RWPE2 (cell line): Measurements from ENCODE around the gene TP53AIP1.

Experiments
- ATAC-seq: fragments of 200-7000 bp; cut with Tn5 transposase; 3 replicates; pipeline ENCODE4 v1.9.1; 2021; ENCODE audit warnings: low read depth
- DNase-seq: peaks from one replicate; pipeline ENCODE4 v3.0.0-alpha.2; 2020; ENCODE audit warnings: low spot score
- H3K27ac ChIP-seq: fragments of 450-650 bp; 2 replicates; pipeline ENCODE4 v1.5.1; 2017; ENCODE audit warnings: mild to moderate bottlenecking; ENCODE audit not compliant: poor library complexity, severe bottlenecking
- H3K27me3 ChIP-seq: fragments of 250-450 bp; sonication (Bioruptor Pico); 2 replicates; pipeline ENCODE4 v1.5.1; 2021; ENCODE audit warnings: mild to moderate bottlenecking, moderate library complexity; ENCODE audit not compliant: insufficient read depth, poor library complexity, severe bottlenecking
- H3K36me3 ChIP-seq: fragments of 250-450 bp; sonication (Bioruptor Pico); 2 replicates; pipeline ENCODE4 v1.5.1; 2020; ENCODE audit warnings: low read depth, mild to moderate bottlenecking, moderate library complexity
- H3K4me1 ChIP-seq: fragments of 250-450 bp; sonication (Bioruptor Pico); 2 replicates; pipeline ENCODE4 v1.5.1; 2021; ENCODE audit warnings: mild to moderate bottlenecking, moderate library complexity; ENCODE audit not compliant: insufficient read depth, poor library complexity, severe bottlenecking
- H3K4me3 ChIP-seq: fragments of 250-450 bp; sonication (Bioruptor Pico); 2 replicates; pipeline ENCODE4 v1.5.1; 2021; ENCODE audit warnings: mild to moderate bottlenecking, moderate library complexity; ENCODE audit not compliant: severe bottlenecking
- H3K9me3 ChIP-seq: fragments of 250-450 bp; sonication (Bioruptor Pico); 2 replicates; pipeline ENCODE4 v1.5.1; 2021; ENCODE audit warnings: mild to moderate bottlenecking, moderate library complexity; ENCODE audit not compliant: severe bottlenecking
- CTCF ChIP-seq: fragments of 450-650 bp; IDR thresholded peaks from one replicate; pipeline ENCODE4 v1.5.1; 2017; ENCODE audit warnings: mild to moderate bottlenecking, moderate library complexity; ENCODE audit not compliant: poor library complexity, severe bottlenecking

The TP53AIP1 gene

DNA sequence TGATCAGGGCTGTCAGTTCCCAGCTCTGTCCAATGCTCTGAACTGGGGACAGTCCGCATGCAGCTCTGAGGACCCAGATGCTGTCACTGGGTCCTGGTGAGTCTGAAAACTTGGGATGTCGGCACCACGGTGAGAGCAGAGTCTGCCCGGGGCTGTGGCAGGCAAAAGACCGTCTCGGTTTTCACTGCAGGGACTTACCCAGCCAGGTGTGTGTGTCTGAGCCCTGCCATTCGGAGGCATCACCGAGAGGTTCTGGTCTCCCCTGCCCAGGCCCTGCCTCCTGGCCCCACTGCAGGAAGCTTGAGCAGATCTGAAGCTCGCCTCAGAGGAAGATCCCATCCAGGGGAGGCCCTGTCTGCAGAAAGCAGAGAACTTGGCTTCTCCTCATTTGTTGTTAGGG lies 5.2 kb downstream of the TP53AIP1 start:
- H3K4me1 ChIP-seq, result peaks cover 26% of the 10 kb centered on the region

GRCh38 chr11:128936606-128937251 lies 5.9 kb downstream of the TP53AIP1 start:
- H3K9me3 ChIP-seq, result no peaks in the 10 kb centered on the region
- H3K36me3 ChIP-seq, result no peaks in the 10 kb centered on the region
- H3K4me3 ChIP-seq, result no peak overlapping the region
- no peak for TF ChIP-seq CTCF
- DNase-seq (no peak), ATAC-seq (no peak)
- no peak overlapping the region for H3K27ac ChIP-seq
- H3K27me3 ChIP-seq, result no peaks in the 10 kb centered on the region
- H3K4me1 ChIP-seq, result peaks cover 21% of the 10 kb centered on the region

More for the DNA sequence above, 5.2 kb downstream of the TP53AIP1 start:
- H3K27me3 ChIP-seq, result no peaks in the 10 kb centered on the region
- H3K27ac ChIP-seq, result no peak overlapping the region
- H3K4me3 ChIP-seq, result no peak overlapping the region
- H3K36me3 ChIP-seq, result no peaks in the 10 kb centered on the region
- no peak for TF ChIP-seq CTCF
- H3K9me3 ChIP-seq, result no peaks in the 10 kb centered on the region
- DNase-seq (no peak), ATAC-seq (no peak)

- H3K27ac ChIP-seq, result no peak overlapping the region
- ATAC-seq, result no peak
- peaks cover 3% of the 10 kb centered on the region for H3K4me1 ChIP-seq
- no peaks in the 10 kb centered on the region for H3K27me3 ChIP-seq
- H3K36me3 ChIP-seq, result no peaks in the 10 kb centered on the region
- no peaks in the 10 kb centered on the region for H3K9me3 ChIP-seq
- H3K4me3 ChIP-seq, result no peak overlapping the region
- TF ChIP-seq CTCF, result no peak
- DNase-seq, result no peak
Measured at GRCh38 chr11:128934926-128935325, 7.7 kb downstream of the TP53AIP1 start.

DNA sequence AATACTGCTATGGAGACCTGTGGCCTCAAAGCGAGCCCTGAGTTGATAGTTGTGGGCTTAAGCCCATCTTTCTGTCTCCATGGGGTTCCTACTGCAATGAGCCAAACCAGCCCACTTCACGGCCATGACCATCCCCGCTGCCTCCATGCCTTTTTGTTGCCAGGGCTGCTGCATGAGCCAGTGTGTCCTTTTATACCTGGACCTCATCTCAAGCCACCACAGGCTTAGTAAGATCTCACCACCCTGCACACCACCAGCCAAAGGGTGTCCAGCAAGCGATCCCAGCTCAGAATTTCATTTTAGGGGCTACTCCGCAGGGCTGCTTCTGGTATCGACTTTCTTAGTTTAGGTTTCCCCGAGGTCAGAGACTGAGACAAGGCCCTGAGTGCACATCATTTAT lies 8.3 kb downstream of the TP53AIP1 start:
- DNase-seq (no peak), ATAC-seq (no peak)
- no peaks in the 10 kb centered on the region for H3K9me3 ChIP-seq
- H3K27me3 ChIP-seq, result no peaks in the 10 kb centered on the region
- no peak for TF ChIP-seq CTCF
- no peak overlapping the region for H3K4me3 ChIP-seq
- H3K4me1 ChIP-seq, result no peaks in the 10 kb centered on the region
- H3K36me3 ChIP-seq, result no peaks in the 10 kb centered on the region
- no peak overlapping the region for H3K27ac ChIP-seq

DNA sequence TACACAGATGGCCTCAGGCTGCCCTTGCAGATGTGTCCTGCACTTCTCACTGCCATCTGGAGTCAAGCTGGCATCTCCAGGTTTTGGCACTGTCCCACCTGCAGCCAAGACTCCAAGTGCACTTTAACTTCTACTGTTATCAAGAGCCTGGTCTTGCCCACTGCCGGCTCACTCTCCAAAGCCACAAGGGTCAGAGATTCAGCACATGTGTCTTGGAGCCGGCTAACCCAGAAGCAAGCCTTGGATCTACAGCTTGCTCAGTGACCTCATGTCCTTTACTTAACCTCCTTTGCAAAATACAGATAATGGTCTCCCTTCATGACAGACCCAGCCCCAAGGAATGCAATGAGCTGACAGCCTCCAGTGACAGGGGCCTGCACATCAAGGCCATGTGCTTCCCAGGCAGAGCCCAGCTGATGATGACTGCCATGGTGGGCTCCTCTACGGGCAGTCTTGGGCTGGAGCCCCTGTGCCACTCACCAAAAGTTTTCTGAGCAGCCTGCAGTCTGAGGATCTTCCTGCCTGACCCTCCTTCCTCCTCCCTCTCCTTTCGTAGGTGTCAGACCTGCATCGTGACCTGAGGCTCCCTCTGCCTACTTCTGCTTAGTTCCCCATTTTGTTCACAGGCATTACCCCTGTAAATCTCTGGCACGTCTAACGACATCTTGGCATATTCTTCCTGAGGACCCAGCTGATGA lies 9.0 kb downstream of the TP53AIP1 start:
- no peak for TF ChIP-seq CTCF
- Histone ChIP-seq H3K27ac (no peak overlapping the region), H3K27me3 (no peaks in the 10 kb centered on the region), H3K9me3 (no peaks in the 10 kb centered on the region), H3K36me3 (no peaks in the 10 kb centered on the region), H3K4me1 (no peaks in the 10 kb centered on the region), H3K4me3 (no peak overlapping the region)
- no peak for DNase-seq
- ATAC-seq, result no peak
